Endodermal cell (in vitro differentiated cells): ENCODE results near the gene GAREM2. TPM values are rescaled to one million over a fixed set of nuclear protein-coding genes. Genes with fewer than 3 reads are reported as not detected.

ENCODE experiments used
- DNase-seq: peaks from one replicate; pipeline ENCODE4 v3.0.0-alpha.2; 2017
- H3K27ac ChIP-seq: 2 replicates; pipeline ENCODE4 v1.5.1; 2013; ENCODE audit warnings: mild to moderate bottlenecking, low read depth, low read length, moderate library complexity
- H3K27me3 ChIP-seq: 2 replicates; pipeline ENCODE4 v1.6.1; 2013; ENCODE audit warnings: mild to moderate bottlenecking, low read length, moderate library complexity; ENCODE audit not compliant: insufficient read depth, control insufficient read depth, poor library complexity, severe bottlenecking
- H3K36me3 ChIP-seq: 2 replicates; pipeline ENCODE4 v1.7.0; 2013; ENCODE audit warnings: mild to moderate bottlenecking, low read length, moderate library complexity; ENCODE audit not compliant: control insufficient read depth, insufficient read depth
- H3K4me1 ChIP-seq: one replicate; pipeline ENCODE4 v1.7.0; 2013; ENCODE audit warnings: low read length; ENCODE audit not compliant: control insufficient read depth, insufficient read depth
- H3K4me3 ChIP-seq: 2 replicates; pipeline ENCODE4 v1.5.1; 2013; ENCODE audit warnings: mild to moderate bottlenecking, low read length, moderate library complexity
- H3K9ac ChIP-seq: 2 replicates; pipeline ENCODE4 v1.6.1; 2013; ENCODE audit warnings: mild to moderate bottlenecking, low read length, moderate library complexity; ENCODE audit not compliant: poor library complexity, severe bottlenecking; ENCODE audit errors: extremely low read depth
- H3K9me3 ChIP-seq: 2 replicates; pipeline ENCODE4 v1.6.1; 2013; ENCODE audit warnings: mild to moderate bottlenecking, low read length, moderate library complexity; ENCODE audit not compliant: control insufficient read depth
- H3K27ac Mint-ChIP-seq: 2 replicates; pipeline ENCODE4 v1.8.0; 2020; ENCODE audit warnings: mixed read lengths
- H3K27me3 Mint-ChIP-seq: 2 replicates; pipeline ENCODE4 v1.8.0; 2021; ENCODE audit warnings: mild to moderate bottlenecking, mixed read lengths; ENCODE audit not compliant: insufficient read depth
- H3K36me3 Mint-ChIP-seq: 2 replicates; pipeline ENCODE4 v1.8.0; 2020; ENCODE audit warnings: low read depth, mixed read lengths
- H3K4me1 Mint-ChIP-seq: 2 replicates; pipeline ENCODE4 v1.8.0; 2020; ENCODE audit warnings: mixed read lengths
- H3K4me3 Mint-ChIP-seq: 2 replicates; pipeline ENCODE4 v1.8.0; 2020; ENCODE audit warnings: mild to moderate bottlenecking, moderate library complexity, mixed read lengths
- H3K9me3 Mint-ChIP-seq: 2 replicates; pipeline ENCODE4 v1.8.0; 2020; ENCODE audit warnings: mild to moderate bottlenecking, mixed read lengths
- WGBS, 2 experiments: methylation state at CpG; one replicate each; pipeline versions ENCODE4 v1.1.5 to v1.1.7; 2013; ENCODE audit warnings: missing lambda C conversion rate in 2 of 2, mixed read lengths in 1 of 2; ENCODE audit not compliant: insufficient coverage in 1 of 2, insufficient read length in 1 of 2; 5-methylcytosine and 5-hydroxymethylcytosine counted together
- total RNA-seq, 2 donors: library from RNA; stranded (reverse); fragmentation: NEBNext Ultra II Directional in 1 of 2; extraction: Animal tissue kit (Norgen Biotek cat#: 25700) in 1 of 2; gene quantifications; 2 replicates in 1 of 2; 3 replicates in 1 of 2; pipeline ENCODE4 v1.2.1, GENCODE V29; 2021
- TF ChIP-seq, protein P1 (sequence below): fragments of 200-600 bp; sonication (generic); conservative IDR thresholded peaks from 2 replicates; pipeline ENCODE4 v1.5.0; 2021; ENCODE audit warnings: antibody characterized with exemption, mild to moderate bottlenecking

Gene GAREM2
- total RNA-seq, 2 donors from 2014 or later, result 6.0 to 8.1 TPM

DNA sequence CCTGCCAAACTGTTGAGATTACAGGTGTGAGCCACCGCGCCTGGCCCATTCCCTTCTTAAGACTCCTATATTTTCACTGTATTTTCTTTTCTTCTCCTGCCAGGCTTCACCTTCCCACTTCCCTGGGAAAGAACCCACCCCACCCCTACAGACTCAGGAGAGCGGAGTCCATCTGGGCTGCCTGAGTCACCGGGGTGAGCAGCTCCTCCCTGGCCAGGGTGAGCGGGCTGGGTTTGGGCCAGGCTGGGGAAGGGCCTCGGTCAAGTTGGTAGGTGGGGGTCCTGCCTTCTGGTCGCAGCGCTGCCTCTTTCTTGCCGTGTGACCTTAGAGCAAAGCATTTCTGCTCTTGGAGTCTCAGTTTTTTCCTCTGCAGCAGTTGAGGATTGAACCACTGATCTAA lies 2.1 kb upstream of the GAREM2 start:
- Histone ChIP-seq H3K36me3 (no peaks in the 10 kb centered on the region), H3K9ac (no peak overlapping the region), H3K4me3 (no peak overlapping the region), H3K27ac (no peak overlapping the region), H3K27me3 (peaks cover 20% of the 10 kb centered on the region), H3K9me3 (no peaks in the 10 kb centered on the region), H3K4me1 (no peaks in the 10 kb centered on the region)
- WGBS, 2 experiments, result 81 to 96% methylated on average over 7 to 9 of the region's 9 CpGs
- Mint-ChIP-seq H3K27ac (no peak overlapping the region), H3K9me3 (peaks cover 2% of the 10 kb centered on the region), H3K4me3 (no peak overlapping the region), H3K36me3 (no peaks in the 10 kb centered on the region), H3K27me3 (peaks cover 41% of the 10 kb centered on the region), H3K4me1 (peaks cover 3% of the 10 kb centered on the region)
- DNase-seq, result peak; percentile 49
- TF ChIP-seq, protein P1, sequence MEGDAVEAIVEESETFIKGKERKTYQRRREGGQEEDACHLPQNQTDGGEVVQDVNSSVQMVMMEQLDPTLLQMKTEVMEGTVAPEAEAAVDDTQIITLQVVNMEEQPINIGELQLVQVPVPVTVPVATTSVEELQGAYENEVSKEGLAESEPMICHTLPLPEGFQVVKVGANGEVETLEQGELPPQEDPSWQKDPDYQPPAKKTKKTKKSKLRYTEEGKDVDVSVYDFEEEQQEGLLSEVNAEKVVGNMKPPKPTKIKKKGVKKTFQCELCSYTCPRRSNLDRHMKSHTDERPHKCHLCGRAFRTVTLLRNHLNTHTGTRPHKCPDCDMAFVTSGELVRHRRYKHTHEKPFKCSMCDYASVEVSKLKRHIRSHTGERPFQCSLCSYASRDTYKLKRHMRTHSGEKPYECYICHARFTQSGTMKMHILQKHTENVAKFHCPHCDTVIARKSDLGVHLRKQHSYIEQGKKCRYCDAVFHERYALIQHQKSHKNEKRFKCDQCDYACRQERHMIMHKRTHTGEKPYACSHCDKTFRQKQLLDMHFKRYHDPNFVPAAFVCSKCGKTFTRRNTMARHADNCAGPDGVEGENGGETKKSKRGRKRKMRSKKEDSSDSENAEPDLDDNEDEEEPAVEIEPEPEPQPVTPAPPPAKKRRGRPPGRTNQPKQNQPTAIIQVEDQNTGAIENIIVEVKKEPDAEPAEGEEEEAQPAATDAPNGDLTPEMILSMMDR, result no peak

DNA sequence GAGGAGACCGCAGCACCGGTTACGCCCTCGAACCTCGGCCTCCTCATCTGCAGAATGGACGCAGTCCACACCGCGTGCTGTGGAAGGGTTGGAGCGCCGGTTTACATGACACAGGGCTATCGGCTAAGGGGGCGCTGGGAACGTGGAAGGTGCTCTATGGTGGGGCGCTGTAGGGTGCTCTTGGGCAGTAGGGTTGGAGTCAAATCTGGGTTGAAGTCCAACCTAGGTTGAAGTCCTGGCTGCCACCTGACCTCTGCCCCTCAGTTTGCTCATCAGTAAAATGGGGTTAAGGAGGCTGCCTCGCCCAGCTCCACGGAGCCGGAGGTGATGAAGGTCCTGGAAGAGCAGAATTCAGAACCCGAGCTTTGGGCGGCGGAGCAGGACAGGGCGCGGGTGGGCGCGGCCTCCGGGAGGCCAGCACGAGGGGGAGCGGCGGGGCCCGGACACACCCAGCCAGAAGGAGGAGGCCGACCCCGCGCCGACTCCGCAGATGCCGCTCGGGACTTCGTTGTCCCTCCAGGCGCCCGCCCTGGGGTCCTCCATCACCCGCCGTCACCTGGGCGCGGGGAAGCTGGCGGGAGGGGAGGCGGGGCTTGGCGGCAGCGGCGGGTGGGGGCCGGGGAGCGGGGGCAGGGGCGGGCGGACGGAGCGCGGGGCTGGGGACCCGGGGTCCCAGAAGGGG lies 558 bp upstream of the GAREM2 start:
- H3K27ac Mint-ChIP-seq, result no peak overlapping the region
- TF ChIP-seq, protein P1, result no peak
- H3K27me3 Mint-ChIP-seq, result peaks cover 49% of the 10 kb centered on the region
- Histone ChIP-seq H3K27me3 (peaks cover 20% of the 10 kb centered on the region), H3K4me1 (no peaks in the 10 kb centered on the region), H3K9ac (no peak overlapping the region), H3K27ac (no peak overlapping the region), H3K9me3 (no peaks in the 10 kb centered on the region), H3K36me3 (no peaks in the 10 kb centered on the region), H3K4me3 (no peak overlapping the region)
- 31 to 73% methylated on average over 17 to 44 of the region's 56 CpGs for WGBS, 2 experiments
- DNase-seq, result peak; percentile 85
- H3K4me3 Mint-ChIP-seq, result peak overlapping the region; percentile 55
- peaks cover 2% of the 10 kb centered on the region for H3K9me3 Mint-ChIP-seq
- H3K4me1 Mint-ChIP-seq, result peaks cover 3% of the 10 kb centered on the region
- no peaks in the 10 kb centered on the region for H3K36me3 Mint-ChIP-seq

DNA sequence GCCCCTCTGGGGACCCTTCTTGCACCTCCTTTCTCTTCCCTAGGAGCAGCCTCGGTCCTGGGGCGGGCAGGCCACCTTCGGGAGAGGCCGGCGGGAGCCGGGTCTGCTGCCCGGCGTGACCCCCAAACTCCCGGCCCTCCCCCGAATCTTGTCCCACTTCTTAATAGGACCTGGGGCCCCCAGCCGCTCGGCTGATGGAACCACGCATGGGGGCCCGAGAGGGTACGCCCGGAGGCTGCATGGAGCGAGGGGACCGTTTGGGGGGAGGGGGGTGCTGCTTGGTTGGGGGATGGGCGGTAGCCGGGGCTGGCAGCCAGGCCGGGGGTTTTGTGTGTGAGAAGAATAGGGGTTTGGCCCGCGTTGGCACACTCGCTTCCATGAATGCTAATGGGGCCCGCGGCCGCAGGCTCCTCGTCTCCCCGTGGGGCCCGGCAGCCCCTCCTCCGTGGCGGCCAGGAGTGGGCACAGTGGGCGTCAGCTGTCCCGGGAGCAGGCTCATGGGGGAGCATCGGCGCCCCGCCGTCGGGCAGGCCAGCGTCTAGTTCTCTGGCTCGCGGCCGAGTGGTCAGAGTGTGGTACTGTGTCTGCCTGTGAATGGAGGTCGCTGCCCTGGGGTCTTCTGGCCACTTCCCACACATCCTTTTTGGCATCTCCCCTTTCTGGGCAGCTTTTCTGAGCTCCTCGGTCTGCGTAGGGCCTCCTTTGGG lies 1.0 kb downstream of the GAREM2 start:
- Histone ChIP-seq H3K4me3 (peak overlapping the region; percentile 73), H3K9ac (no peak overlapping the region), H3K27me3 (peaks cover 20% of the 10 kb centered on the region), H3K27ac (peak overlapping the region; percentile 24), H3K9me3 (no peaks in the 10 kb centered on the region), H3K36me3 (no peaks in the 10 kb centered on the region), H3K4me1 (no peaks in the 10 kb centered on the region)
- Mint-ChIP-seq H3K36me3 (no peaks in the 10 kb centered on the region), H3K27ac (no peak overlapping the region), H3K4me3 (peak overlapping the region; percentile 48), H3K9me3 (peaks cover 2% of the 10 kb centered on the region), H3K4me1 (peaks cover 3% of the 10 kb centered on the region), H3K27me3 (peaks cover 49% of the 10 kb centered on the region)
- peak; percentile 73 for DNase-seq
- 22 to 29% methylated on average over 15 to 46 of the region's 46 CpGs for WGBS, 2 experiments
- TF ChIP-seq, protein P1, result peak; percentile 22
